Stimulated activated CD4-positive, alpha-beta T cell treated with anti-CD3 and anti-CD28 coated beads, Interleukin-1b, Interleukin-23, amount 100 ng/mL, for 24 hours (primary cell): Measurements from ENCODE around the gene RIMBP2.
"Not testable (repeated sequence)": the region's sequence is repeated elsewhere in the genome, so short reads cannot be mapped to it uniquely, and the experiment has no call there.

Experiments
- DNase-seq, 4 experiments: peaks; one replicate each; pipeline ENCODE4 v3.0.0-alpha.2; 2020; ENCODE audit warnings: low read depth in 4 of 4, low spot score in 1 of 4

RIMBP2 gene

GRCh38 chr12:130609966-130610365, 106.1 kb downstream of the RIMBP2 start:
- DNase-seq = no peak

GRCh38 chr12:130608831-130609230, 107.3 kb downstream of the RIMBP2 start:
- no peak for DNase-seq

GRCh38 chr12:130608132-130608531, 108.0 kb downstream of the RIMBP2 start:
- no peak for DNase-seq

- no peak for DNase-seq
Observed at GRCh38 chr12:130606231-130606630, 109.9 kb downstream of the RIMBP2 start.

- no peak for DNase-seq
Observed at GRCh38 chr12:130603396-130603965, 112.6 kb downstream of the RIMBP2 start.

- DNase-seq = no peak
Observed at GRCh38 chr12:130602251-130602650, 113.8 kb downstream of the RIMBP2 start.

- DNase-seq = no peak
Observed at GRCh38 chr12:130601327-130601726, 114.8 kb downstream of the RIMBP2 start.

GRCh38 chr12:130596241-130596640, 119.9 kb downstream of the RIMBP2 start:
- no peak for DNase-seq

- no peak for DNase-seq
Observed at GRCh38 chr12:130595566-130595965, 120.5 kb downstream of the RIMBP2 start.

DNA sequence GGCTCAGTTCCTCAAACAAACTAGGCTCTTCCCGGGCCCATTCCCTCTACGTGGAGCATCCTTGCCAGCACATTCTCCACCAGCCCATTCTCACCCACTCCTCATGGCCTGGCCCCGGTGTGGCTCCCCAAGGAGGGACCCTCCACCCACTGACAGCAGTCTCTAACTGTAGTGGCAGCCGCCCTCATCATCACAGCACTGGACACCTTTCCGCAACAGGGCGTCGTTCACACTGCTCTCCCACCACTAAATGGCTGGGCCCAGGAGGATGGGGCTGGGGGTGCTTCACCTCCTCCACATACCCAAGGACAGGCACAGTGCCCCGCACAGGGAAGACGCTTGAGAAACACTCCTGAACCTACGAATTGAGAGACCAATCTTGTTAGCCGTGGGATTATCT, 123.0 kb downstream of the RIMBP2 start:
- no peak for DNase-seq

- DNase-seq = no peak
Observed at GRCh38 chr12:130592641-130593040, 123.5 kb downstream of the RIMBP2 start.

- no peak for DNase-seq
Observed at GRCh38 chr12:130591736-130592135, 124.4 kb downstream of the RIMBP2 start.

GRCh38 chr12:130590685-130591084, 125.4 kb downstream of the RIMBP2 start:
- no peak for DNase-seq

- DNase-seq = no peak
Observed at GRCh38 chr12:130589540-130590317, 126.4 kb downstream of the RIMBP2 start.

DNA sequence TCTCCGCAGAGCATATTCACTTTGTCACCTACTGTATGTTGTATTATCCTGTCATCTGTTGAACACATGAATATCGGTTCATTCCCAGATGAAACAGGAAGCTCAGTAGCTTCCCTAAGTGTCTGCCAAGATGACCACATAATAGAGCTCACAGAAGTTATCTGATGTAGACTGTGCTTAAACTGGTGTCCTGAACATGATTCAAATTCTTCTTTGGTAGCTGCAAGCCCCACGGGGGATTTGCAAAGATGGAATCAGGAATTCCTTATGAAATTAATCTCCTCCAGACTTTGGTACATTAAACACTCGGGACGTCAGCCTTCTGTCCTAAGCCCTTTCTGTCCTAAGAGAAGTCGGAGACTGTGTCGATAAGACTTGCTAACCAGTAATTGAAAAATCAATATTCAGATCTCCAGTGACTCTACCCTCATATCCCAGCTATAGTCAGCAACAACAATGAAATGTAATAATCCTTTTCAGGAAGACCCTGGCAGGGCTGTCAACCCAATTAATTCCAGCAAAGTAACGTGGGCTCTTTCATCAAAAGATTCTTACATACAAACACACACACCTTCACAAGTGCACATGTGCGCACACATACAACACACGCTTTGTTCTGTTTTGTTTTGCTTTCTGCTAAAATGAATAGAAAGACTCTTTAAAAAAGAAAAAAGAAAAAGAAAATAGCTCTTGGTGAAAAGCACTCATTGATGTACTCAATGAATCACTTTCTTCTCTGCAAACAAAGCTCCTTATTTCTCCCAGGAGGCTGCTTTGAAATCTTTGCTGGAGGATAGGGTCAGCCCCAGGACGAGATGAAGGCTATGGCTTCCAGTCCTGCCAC, 127.2 kb downstream of the RIMBP2 start:
- no peak for DNase-seq

DNA sequence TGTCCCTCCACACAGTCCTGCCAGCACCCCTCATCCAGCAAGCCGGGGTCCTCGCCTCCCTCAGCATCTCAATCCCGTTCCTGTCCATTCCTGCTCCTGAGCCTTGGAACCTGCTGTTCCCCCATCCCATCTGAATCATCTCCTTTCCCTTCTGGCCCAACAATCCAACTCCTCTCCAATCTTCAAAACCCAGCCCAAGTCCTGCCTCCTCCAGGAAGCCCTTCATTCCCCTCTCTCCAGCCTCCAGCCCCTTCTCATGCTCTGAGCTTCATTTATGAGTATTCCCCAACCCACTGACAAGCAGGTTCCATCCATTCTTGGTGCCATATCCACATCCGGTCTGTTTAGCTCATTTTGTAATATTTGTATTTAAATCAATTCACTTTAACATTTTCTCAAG, 128.1 kb downstream of the RIMBP2 start:
- DNase-seq = no peak

GRCh38 chr12:130584475-130584874, 131.6 kb downstream of the RIMBP2 start:
- not testable (repeated sequence) for DNase-seq

GRCh38 chr12:130583800-130584199, 132.3 kb downstream of the RIMBP2 start:
- DNase-seq = no peak

- no peak for DNase-seq
Observed at GRCh38 chr12:130583317-130583716, 132.8 kb downstream of the RIMBP2 start.

DNA sequence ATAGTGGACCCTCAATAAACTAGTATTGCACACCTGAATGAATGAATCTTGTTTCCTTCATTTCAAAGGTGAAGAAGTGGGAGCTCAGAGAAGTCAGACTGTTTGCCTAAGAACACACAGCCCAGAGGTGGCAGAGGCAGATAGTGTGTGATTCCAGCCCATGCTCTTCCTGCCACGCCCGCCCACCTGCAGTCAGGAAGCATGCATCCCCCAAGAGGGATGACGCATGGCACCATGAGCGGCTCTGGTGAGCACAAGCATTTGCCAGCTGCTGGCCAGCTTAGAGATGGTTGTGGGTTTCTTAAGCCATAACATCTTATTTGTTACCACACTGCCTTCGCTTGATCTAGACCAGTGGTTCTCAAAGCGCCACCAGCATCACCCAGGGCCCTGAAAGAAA, 133.8 kb downstream of the RIMBP2 start:
- DNase-seq = no peak

DNA sequence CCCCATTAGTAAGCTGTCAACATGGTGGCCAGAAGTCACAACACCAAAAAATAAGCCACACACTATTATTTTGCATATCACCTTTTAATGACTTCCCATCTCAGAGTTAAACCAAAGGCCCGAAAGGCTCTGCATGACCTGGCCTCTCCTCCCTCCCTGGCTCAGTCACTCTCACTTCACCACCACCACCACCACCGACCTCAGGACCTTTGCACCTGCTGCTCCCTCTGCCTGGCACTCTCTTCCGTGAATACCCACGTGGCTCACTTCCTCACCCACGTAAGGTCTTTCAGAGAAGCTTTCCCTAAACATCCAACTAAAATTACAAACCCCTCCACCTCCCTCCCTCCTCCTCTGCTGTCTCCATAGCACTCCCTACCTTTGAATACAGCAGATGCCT, 134.3 kb downstream of the RIMBP2 start:
- no peak for DNase-seq

DNA sequence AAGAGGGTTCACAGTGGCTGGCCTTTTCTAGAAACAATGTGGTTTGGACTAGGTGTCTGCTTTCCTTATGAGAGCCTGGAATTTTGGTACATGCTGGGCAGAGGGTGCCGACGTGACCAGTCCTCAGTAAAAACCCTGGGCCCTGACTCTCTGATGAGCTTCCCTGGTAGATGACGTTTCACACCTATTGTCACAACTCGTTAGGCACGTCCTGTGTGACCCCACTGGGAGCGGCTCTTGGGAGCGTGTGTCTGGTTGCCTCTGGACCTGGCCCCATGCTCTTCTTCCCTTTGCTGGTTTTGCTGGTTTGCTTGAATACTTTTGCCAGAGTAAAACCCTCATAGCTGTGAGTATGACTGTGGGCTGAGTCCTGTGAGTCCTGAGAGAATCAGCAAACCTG, 136.9 kb downstream of the RIMBP2 start:
- DNase-seq = no peak
